Islet of Langerhans (tissue), 1 donor: ENCODE results near the gene KCNMB1.

Experiments
- FAIRE-seq: peaks from one replicate; lab custom pipeline; 2011; peaks lifted over from hg19 to GRCh38; lab: Jason Lieb, UNC

KCNMB1 gene

DNA sequence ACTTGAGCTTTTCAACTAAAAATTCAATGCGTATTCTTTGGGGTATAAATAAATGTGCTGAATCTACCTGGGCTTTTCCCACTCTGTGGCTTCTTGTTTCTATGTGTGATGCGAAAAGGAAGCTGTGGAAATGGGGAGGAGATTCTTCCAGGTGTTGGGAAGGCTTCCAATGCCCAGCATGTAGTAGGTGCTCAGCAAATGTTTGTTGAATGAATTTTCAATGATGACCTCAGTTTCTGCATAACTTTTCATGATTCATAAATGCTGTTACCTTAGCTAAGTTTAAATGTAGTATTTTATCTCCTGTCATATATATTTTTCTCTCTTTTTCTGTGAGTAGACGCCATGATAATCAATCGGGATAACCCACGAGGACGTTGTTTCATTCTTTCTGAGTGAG is 25.6 kb upstream of the KCNMB1 start:
- no peak for FAIRE-seq

DNA sequence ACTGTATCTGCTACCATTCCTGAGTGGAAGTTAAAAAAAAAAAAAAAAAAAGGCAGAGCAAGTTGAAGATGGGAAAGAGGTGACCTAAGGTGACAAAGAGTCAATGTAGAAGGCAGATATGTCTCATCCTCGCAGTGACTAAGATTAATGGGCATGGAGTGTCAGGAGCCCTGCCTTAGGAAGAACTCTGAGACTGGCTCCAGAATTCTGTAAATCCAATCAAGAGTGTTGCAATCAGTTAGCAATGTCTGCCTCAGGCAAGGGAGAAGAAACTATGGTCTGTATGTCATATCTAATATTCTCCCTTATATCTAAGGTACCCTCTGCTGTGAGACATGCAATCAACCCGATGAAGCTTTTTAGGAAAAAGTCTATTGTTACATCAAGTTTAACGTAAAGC is 24.7 kb upstream of the KCNMB1 start:
- FAIRE-seq: no peak

DNA sequence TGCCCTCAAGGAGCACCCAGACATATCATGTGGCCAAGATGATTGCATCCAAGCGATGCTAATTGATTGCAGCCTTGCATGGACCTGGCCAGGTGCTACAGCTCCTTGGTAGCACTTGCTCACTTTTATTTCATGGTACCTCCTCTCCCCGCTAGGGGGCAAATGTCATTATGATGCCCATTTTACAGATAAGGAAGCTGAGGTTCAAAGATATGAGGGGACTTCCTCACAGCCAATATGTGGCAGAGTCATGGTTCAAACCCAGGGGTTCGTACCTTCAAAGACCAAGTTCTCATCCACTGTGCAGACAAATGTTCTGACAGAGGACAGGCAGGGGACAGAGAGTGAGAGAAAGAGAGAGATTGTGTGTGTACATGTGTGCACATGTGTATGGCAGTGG is 21.9 kb upstream of the KCNMB1 start:
- FAIRE-seq: no peak

DNA sequence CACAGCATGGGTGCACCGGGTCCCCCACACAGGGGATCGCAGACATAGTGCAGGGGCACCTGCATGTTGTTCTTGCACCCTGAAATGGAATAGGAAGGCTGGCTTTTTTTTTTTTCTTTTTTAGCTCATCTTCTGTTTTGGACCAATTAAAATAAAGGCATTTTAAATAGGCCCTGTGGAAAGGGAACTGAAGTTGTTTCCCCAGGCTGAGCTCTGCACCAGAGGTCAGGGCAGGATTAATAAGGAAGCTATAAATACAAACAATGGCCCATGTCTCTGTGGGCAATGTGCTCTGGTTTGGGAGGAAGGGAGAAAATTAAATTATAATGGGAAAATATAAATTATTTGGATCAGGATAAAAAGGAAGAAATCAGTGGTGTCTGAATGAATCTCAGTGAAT is 21.2 kb upstream of the KCNMB1 start:
- no peak for FAIRE-seq

DNA sequence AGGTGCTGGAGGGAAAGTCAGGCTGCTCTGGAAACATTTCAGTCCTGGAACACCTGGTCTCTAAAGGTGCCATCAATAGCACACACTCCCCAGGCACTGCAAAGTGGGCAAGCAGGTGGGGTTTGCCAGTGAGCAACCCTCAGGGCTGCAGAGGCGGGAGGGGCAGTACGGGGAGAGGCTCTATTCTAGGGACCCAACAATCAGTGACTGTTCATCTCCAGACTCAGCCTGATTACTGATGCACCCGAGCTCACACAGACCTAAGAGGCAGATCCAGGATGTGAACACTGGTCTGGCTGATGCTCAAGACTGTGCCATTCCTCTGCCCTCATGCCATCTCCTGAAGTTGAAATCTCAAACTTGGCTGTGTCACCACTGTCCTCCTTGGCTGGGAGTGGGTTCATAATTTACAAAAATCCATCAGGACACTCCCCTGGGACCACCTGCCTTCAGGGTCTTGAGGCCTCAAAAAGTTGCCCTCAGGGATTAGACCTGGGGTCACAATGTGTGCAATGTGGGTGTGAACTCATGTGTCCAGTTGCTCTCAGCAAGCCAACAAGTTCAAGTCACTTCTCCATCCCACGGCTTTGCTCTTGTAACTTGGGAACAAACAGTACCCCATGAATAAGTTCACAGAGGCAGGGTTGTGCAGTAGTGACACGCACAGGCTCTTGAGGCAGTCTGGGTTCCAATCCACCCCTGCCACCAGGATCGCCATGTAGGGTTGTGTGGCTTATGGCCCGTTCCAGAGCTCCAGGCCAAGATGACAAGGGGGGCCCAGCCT is 19.9 kb upstream of the KCNMB1 start:
- FAIRE-seq: no peak

DNA sequence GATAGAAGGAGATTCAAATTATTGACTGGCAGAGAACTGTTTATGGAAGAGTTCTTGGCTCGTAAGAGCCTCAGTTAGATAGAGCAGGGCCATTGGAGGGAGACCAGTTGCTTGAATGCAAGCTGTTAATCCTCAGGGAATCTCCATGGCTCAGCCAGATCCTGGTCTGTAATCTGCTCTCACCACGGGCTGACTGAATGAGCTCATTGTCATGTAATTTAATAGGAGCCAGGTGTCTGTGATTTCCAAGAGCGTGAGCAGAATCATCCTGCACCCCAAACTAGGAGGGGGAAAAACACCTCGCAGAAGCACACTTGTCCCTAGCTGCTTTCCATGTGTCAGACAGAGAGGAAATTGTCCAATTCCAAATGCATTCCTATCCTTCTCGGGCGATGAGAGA is 19.1 kb upstream of the KCNMB1 start:
- FAIRE-seq: no peak

DNA sequence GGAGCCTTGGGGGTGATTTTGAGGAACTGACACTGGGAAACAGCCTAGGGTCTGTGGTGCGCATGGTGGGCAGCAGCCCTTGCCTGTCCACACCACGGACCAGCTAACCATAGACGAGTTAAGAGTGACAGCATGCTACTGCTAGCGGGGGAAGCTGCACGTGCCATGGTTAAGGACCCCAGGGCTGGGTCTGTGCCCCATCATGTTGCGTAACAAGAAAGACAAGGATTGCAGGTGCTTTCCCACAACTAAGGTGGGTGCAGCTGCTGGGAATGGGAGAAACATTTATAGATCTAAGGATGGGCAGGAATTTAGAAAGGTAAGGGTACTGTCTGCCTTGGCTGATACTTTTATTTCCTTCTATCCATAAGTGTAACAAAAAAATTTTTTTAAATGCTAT is 17.9 kb upstream of the KCNMB1 start:
- FAIRE-seq: no peak

DNA sequence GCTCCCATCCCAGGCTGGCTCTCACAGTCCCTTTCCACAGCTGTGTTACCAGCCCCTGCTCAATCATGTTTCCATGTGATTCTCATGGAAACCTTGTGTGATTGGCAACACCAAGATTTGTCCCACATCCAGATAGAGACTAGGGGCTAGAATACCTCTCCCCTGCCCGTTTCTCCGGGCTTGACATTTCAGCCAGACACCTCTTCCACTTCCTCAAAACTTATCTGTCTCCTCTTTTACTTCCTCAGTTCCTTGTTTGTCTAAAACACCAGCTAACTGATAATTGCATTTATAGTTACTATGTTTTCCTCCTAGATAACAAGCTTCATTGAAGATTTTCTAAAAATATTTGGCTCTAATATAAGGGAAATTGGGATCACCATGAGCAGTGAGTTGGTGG is 16.6 kb upstream of the KCNMB1 start:
- FAIRE-seq: no peak

DNA sequence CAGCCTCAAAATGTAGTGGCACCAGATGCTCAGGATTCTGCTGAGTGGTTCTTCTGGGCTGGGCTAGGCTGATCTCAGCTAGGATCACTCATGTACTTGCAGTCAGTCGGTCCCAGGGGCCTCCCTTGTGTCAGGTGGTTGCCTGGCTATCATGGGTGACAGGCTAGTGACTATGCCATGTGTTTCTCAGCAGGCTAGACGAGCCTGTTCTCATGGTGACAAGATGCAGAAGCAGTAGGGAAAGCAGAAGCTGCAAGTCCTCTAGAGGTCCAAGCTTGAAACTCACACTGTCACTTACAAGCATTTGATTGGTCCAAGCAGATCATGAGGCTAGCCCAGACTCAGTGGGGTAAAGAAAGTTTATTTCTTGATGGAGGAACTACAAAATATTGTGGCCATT is 15.2 kb upstream of the KCNMB1 start:
- no peak for FAIRE-seq

DNA sequence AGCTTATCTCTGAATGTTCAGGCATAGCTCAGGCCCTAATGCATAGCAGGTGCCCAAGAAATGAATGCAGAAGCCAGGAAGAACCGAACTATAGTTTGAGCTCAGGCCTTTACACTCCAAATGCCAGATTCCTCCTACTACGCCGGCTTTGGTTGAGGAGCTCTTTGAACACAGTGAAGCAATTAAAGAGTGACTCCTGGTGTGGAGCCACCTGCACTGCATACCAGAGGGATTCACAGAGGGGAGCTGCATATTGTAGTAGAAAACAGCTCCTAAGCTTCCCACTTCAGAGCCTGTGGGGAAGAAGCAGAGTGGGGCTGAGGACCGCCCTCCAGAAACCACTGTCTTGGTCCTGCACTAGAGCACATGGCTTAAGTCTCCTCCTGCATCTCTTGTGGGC is 14.5 kb upstream of the KCNMB1 start:
- FAIRE-seq: no peak

DNA sequence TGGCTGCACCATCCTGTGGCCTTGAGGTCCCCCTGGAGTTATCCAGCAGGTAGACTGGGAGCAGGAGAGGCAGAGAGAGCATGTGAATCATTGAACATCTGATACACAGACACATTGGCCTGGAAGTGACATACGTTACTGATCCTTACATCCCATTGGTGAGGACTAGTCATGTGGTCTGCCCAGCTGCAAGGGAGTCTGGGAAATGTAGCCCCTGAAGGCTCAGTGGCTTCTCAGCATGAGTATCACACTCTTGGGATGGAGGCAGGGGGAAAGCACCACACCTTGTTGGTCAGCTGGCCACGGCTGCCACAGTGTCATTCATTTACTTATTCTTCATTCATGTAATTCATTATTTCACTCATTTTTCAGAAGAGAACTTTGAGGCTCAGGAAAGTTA is 13.3 kb upstream of the KCNMB1 start:
- FAIRE-seq: no peak

DNA sequence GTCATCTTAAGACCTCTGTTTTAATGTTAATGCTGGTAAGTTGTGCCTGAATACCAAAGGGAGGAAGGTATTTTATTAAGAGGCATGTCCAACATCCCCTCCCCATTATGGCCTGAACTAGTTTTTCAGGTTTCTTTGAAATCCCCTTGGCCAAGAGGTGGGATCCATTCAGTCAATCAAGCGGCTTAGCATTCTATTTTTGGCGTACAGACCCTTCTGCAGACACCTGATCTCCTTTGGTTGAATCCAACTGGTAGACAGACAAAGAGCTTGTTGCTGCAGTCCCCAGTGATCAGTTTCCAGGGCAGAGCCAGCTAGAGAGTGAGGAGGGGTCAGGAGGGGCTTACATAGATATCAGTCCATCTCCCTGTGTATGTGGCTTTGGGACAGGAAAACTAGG is 7.9 kb upstream of the KCNMB1 start:
- FAIRE-seq: no peak

DNA sequence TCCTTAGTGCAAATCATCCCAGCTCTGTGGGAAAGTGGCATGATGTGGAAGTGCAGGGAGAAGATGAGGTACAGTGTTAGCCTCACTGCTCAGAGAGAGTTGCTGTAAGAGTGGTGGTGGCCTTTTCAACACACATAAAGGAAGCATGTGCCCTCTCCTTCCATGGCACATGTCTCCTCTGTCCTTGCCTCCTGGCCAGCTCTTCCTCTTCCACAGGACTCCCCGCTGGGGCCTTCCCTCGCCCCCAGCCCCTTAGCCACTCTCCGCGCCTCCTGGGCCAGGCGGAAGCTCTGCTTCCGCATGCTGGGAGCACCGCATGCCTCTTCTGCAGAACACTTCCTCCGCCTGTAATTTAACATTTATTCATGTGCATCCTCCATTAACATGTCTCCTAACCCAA is 4.8 kb upstream of the KCNMB1 start:
- FAIRE-seq: no peak

DNA sequence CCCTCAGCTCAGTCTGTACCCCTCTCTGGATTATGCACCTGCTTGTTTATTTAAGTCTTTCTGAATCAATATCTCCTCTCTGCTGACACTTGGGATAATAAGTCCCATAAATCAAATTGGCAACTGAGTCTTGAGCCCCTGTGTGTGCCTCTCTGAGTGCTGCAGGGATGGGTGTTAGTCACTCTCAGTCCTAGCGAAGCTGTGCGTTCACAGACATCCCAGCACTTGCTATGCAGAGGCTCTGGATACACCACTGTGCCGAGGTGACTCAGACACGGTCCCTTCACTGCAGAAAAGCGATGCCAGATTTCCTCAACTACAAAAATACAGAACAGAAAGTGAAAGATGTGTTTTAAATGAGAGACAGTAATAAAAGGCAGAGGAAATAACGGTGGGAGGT is 4.1 kb upstream of the KCNMB1 start:
- FAIRE-seq: no peak

DNA sequence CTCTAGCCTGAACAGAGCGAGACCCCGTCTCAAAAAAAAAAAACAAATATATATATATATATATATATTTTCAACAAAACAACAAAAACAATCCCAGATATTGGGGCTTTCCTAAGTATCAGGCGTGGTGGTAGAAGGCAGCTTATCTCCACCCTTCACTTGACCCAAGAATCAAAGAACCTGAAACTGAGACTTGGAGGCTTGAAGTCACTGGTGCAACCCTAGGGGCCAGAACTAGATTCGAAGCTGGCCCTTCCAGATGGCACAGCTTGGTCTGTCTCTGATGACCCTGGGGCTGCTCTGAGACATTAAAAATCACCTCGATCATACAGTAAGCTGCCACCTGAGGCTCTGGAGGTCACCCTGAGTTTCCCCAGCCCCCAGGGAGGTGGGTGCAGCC is 1.3 kb upstream of the KCNMB1 start:
- FAIRE-seq: no peak

DNA sequence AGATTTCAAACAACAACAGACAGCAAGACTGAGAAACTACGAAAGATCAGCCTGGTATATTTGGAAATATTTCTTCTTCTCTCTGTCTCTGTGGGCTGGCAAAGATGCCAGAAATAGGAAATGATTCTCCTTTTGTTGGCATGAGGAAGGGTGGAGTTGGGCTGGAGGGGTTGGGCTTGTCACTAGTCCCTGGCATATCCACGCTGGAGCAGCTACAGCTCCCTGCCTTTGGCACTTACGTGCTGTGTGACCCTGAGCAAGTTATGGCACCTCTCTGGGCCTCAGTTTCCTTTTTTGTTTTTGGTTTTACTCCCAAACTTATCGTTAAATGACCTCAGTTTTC is 354 bp upstream of the KCNMB1 start:
- no peak for FAIRE-seq

DNA sequence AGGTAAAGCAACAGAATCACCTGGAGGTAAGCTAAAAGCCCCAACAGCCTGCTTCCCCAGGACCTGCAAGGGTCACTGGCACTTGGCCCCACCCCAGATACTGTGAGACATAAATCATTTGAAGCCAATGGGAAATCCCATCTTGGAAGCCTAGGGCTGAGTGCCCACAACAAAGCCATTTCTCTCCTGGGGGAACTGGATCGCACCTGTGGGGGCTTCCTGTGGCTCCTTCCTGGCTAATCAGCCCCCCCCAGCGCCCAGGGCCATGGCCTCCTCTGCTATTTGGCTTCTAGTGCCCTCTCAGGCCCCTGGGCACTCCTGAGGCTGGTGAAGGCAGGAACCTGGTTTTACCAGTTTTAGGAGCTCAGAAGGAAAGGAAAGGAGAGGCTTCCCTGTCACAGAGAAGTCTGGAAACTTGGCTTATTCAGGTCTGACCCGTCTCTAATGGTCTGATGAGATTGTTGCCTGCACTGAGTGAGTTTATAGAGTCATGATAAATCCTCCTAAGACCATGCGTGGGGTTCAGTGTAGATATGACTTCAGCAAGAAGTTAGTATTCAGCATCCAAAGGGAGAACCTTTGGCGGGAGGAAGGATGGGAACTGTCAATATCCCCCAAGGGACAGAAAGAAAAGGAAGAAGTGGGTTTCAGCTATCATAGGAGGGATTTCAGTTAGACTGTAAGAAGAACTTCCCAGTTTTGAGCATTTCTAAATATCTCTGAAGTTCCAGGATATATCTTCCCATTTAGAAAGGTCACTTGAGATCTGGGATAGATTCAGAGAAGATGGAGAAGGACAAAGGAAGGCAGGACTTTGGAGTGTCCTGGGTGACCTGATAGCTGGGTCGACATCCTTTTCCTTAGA is 1.2 kb downstream of the KCNMB1 start:
- no peak for FAIRE-seq

DNA sequence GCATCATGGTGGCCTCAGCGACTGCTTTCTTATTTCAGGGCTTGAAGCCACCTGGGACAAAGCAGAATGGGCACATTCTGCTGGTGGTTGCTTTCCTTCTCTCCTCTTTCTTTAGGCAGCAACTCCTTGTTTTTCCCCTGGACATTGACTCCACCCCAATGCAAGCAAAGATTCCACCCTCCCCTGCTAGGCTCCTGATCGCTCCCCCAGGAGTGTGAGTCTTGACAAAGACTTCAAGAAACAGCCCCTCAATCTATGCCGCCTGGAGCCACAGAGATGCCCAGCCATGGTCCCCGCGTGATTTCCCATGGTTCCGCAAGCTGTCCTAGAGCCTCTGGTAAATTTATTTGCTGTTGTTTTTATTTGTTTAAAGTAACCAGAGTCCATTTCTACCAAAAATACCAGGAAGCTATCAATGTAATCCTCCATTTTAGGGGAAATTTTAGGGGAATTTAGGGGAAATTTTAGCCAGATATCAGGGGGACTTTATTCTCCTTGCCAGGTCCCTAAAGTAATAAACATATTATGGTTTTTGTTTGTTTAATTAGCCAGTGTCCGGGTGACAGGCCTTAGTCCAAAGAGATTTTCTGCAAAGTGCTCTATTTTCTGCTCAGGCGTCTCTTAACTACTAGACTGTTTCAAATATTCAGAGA is 2.3 kb downstream of the KCNMB1 start:
- no peak for FAIRE-seq

DNA sequence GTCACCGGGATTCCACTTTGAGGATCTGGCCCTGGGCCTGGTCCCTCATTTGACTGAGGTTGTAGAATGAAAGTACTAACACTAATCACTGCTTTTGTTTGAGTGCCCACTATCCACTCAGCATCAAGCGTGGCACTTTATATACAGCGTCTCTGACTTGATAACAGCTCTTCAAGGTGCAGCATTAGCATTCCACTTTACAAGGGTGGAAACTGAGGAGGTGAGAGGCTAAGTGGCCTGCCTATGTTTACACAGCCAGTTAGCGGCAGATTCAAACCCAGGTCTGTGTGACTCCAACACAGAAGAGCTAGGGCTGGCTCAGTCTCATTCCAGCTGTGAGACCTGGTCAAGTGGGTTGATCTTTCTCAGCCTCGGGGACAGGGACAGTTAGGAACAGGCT is 5.9 kb downstream of the KCNMB1 start:
- no peak for FAIRE-seq

DNA sequence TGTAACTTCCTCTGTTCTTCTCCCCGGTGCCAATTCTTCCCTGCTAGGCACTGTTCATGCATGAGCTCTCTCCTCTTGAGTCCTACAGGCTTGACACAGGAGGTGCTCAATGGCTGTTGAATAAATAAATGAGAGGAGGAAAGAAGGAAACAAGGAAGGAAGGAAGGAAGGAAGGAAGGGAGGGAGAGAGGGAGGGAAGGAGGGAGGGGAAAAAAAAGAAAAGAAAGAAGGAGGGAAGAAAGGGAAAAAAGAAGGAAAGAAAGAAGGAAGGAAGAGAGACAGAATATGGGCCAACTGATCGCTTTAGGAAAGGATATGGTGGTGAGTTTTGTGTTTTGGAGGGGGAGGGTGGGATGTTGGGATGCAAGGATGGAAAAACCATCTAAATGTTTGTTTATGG is 6.4 kb downstream of the KCNMB1 start:
- FAIRE-seq: no peak

DNA sequence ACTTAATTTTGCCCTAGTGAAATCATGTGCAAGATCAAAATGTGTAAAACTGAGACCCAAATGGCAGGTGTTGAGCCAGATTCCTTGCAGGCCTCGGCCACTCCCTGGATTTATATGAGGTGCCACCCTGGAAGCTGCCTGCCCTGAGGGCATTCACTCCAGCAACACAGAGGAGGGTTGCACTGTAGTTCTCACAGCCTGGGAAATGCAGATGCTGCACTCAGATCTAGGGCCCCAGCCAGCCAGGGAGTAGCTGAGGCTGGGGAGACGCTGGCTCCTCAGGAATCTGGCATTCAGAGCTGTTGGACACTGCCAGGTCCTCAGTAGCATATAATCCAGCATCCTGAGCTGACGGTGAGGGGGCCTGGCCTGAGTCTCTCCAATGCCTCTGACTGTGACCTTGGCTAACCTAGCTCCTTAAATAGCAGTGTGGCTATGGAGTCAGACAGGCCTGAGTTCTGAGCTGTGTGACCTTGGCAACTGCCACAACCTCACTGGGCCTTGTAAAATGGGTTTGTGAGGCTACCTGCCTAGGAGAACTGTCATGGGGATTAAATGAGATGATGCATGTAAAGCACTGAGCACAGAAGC is 8.7 kb downstream of the KCNMB1 start:
- no peak for FAIRE-seq

DNA sequence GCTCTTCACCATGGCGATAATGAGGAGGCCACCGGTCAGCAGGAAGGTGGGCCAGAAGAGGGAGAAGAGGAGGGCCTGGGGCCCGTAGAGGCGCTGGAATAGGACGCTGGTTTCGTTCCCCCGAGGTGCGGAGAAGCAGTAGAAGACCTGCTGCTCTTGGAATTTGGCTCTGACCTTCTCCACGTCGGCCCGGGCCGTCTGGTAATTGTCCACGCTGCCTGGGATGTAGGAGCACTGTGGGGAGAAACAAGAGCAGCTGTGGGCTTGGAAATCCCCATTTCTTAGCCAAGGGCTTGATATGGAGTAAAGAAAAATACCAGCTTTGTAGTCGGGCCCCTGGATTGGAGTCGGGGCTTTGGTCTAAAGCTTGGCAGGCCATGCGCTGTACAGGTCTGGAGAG is 10.4 kb downstream of the KCNMB1 start:
- no peak for FAIRE-seq

DNA sequence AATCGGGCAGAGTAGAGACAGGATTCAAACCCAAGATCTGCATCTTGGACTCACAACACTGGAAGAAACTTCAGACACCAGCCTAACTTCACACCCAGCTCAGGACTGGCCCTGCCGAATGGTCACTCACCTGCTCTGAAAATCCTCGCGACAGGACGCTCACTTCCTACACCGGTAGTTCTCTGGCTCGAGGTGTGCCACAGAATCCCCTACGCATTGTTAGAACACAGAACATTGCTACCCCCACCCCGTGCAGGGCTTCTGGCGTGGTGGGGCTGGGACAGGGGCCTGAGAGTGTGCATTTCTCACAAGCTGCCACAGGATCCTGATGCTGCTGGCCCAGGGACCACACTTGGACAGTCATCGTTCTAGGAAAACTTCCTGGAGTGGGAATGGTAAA is 12.1 kb downstream of the KCNMB1 start:
- FAIRE-seq: no peak
